DMS79 treated with DMSO at 0.1 percent for 48 hours (cell line): ENCODE measurements around the gene ZCCHC24.

Experiments used
- DNase-seq: peaks from one replicate; lab custom pipeline; 2025; lab: John Stamatoyannopoulos, UW

ZCCHC24 gene

GRCh38 chr10:79397575-79398303, 47.7 kb downstream of the ZCCHC24 start:
- no peak for DNase-seq

DNA sequence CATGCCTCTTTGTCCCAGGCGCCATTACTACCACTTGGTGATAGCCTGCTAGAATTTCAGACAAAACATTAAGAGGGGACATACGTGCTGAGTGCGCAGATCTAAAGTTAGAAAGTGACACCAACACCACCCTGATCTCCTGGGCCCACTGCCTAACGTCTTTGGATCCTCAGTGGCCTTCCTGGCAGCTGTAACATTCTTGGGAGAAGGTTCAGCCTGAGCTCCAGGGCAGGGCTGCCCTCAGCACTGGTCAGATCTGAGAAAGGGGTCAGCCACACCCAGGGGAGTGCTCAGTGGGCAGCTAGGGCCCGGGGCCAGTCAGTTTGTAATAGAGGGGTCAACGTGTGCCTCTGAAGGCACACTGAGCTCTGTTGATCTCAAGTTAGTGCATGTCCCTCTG, 48.4 kb downstream of the ZCCHC24 start:
- no peak for DNase-seq

DNA sequence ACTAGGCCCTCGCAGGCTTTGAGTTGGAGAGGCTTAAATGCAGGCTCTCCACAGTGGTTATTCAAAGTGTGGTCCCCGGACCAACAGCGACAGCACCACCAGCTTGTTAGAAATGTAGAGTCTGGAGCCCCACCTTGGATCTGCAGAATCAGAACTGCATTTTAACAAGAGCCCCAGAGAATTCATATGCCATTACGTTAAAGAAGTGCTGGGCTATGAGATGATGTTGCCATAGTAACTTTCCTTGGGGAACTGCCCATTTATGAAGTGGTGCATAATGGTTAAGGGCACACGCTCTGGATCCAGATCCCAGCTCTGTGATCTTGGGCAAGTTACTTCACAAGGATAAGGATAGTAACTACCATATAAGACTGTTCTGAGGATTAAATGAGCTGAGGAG, 48.9 kb downstream of the ZCCHC24 start:
- peak; percentile 4 for DNase-seq

- DNase-seq: no peak
Observed at GRCh38 chr10:79394664-79395063, 50.8 kb downstream of the ZCCHC24 start.

DNA sequence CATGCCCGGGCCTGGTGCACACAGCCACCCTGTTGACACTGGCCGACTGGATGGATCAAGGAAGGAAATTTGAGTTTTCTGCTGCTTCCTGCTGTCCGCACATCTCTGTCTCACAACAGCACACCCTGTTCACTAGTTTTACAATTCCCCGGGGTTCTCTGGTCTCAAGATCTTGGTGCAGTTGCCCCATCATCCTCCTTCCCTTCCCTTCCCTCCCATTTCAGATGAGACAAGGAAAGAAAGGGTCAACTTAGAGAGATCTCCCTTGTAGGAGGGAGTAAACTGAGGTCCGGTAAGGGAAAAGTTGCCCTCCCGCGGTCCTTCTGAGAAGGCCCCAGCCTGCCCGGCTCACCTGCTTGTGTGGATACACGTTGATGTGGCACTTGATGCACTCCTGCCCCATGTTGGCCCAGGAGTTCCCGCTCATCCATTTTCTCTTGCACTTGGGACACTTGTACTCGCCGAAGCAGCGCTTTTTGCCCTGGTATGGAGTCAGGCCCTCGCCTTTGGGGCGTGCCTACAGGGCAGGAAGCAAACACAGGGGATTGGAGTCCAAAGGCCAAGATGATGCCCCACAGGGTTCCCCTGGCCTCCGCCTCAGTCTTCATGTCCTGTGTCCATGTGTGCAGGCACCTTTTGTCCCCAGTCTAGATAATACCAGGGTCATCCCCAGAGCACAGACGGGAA, 51.4 kb downstream of the ZCCHC24 start:
- no peak for DNase-seq

DNA sequence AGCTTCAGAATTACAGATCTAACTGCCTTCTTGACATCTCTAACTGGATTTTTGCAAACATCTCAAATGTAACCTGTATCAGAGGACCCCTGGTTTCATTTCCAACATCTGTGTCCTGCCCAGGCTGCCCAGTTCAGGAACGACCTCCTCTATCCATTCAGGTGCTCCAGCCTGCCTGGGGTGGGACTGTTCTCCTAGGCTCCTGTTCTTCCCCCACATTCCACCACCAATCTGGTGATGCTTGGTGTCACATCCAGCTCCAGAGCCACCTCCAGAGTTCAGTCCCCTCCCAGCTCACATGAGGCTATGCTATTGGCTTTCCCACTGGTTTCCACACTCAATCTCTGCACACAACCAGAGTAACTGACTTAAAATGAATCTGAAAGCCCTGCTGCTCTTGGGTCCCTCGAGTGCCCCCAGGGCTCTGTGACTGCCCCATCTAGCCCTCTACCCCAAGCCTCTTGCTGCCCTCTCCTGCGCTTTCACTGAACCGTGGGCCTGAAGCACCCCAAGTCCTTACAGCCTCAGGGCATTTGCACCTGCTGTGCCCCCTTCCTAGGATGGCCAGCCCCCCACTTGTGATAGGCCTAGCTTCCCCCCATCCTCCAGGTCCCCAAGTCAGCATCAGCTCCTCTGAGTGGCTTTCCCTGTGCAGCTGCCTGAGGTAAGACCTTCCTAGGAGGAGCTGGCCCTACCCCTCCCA, 52.1 kb downstream of the ZCCHC24 start:
- DNase-seq: no peak

DNA sequence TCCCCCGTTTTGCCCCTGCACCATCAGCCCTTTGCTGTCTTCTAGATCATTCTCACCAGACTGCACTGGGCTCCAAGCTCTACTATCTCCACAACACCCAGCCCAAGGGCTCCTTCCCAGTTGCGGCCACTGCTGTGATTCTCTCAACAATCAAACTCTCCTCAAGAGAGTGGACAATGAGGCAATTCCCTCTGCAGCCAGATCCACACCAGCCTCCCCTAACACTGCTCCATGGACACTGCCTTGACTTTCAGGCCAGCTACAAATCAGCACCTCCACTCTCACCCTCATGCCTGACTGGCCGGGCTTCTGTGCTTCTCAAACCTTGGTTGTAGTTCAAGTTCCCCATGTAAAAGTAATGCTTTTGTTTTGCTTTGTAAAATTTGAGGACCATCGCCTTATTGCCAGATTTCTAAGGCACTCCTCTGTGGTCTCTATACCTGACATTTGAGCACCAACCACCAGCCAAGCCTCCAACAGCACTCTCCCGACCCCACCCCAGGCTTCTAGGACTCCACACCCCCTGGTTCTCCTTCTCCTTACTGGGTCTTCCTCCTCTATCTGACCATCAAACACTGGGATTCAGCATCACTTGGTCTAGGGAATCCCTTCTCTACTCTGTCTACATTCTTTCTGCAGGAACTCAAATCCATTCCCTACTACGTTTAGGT, 52.8 kb downstream of the ZCCHC24 start:
- no peak for DNase-seq

GRCh38 chr10:79392020-79392398, 53.4 kb downstream of the ZCCHC24 start:
- no peak for DNase-seq

- DNase-seq: no peak
Observed at GRCh38 chr10:79391231-79392019, 54.0 kb downstream of the ZCCHC24 start.

DNA sequence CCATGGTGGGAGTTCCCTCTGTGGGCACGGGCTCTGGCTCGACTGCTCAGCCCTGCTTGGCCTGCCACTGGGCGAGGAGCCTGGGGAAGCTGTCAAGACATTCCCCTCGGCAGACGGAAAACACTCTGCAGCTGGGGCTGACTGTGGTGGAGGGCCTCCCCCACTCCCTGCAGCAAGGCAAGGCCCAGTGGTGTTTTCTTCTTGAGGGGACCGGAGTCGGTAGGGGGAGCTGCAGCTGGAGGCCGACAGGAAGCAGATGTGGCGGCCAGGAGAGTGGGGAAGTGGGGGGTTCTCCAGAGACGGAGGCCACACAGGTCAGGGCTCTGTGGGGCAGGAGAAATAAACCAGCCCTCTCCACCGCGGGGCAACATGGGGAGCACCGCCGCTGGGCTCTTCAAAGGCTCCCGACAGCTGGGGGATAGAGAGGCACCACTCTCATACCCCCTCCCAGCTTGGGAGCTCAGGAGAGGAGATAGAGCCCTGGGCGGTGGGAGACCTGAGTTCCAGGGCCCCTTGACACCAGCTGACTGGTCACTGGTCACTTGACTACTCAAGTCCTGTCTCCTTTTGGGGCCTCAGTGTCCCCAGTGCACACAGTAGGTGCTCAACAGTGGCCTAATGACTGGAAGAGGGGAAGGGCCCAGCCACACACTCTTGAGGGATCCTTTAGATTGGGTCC, 54.7 kb downstream of the ZCCHC24 start:
- no peak for DNase-seq

DNA sequence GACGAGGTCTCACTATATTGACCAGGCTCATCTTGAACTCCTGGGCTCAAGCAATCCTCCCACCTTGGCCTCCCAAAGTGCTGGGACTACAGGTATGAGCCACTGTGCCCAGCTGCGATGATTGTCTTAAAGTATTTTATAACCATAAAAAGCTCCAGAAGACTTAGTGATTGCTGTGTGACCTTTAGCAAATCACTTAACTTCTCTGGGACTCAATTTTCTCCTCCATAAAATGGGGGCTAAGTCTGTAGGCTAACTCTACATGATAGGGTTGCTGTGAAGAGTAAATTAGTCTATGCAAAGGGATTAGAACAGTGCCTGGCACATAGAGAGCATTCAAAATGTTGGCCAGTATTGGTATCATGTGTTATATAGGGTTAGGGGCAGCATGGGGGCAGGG, 55.4 kb downstream of the ZCCHC24 start:
- no peak for DNase-seq

GRCh38 chr10:79387974-79388850, 57.2 kb downstream of the ZCCHC24 start:
- no peak for DNase-seq

DNA sequence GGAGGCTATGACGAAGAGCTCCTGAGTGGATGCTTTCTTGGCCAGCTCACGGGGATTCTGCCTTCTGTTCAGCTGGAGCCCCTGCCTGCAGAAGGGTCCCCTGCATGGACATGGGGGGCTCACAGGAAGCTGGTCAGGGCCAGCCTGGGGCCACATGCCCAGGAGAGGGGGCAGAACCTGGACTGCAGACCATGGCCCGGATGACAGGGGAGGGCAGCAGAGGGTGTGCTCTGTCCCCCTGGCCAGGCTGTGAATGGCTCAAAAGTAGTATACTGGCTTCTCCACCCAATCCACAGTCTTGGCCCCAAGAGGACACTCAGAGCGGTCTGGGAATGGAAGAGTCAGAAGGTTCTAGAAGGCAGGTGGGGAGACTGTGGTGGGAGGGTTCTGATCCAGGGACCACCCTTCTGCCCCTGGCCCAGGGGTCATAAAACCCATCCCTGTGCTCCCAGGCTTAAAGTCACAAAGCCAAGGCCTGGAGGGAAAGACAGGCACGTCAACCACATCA, 57.9 kb downstream of the ZCCHC24 start:
- DNase-seq: no peak

DNA sequence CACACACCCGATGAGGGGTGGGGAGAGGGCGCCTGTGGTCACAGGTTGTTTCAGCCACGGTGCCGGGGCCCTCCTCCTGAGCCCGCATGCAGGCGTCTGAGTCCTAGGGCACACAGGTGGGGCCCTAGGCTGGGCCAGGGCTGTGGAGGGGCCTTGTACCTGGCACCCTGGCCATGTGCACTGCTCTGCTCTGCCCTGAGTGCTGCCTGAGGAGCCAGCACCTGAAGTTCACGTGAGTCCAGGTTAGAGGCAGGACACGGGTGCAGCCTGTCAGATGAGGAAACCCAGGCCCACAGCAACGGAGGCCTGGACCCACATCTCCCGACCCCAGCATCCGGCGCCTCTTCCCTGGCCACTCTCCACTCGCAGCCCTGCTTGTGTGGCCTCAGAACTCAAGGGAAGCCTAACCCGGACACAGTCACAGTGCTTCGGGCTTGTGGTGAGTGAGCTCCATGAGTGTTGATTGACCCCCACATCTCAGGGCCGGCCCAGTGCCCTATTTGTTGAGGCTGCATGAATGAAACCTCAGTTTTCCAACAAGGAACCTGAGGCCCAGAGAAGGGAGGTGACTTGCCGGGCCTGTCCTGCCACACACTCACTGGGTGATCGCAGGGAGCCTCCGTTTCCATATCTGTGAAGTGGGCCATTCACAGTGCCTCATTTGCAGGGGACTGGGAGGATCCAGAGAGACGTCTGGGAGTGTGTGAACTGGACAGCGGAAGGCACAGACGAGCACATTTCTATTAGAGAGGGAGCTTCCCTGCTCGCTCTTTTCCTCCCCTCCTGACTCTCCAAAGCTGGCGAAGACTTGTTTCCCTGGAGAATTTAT, 58.6 kb downstream of the ZCCHC24 start:
- no peak for DNase-seq

GRCh38 chr10:79385804-79386531, 59.5 kb downstream of the ZCCHC24 start:
- no peak for DNase-seq

DNA sequence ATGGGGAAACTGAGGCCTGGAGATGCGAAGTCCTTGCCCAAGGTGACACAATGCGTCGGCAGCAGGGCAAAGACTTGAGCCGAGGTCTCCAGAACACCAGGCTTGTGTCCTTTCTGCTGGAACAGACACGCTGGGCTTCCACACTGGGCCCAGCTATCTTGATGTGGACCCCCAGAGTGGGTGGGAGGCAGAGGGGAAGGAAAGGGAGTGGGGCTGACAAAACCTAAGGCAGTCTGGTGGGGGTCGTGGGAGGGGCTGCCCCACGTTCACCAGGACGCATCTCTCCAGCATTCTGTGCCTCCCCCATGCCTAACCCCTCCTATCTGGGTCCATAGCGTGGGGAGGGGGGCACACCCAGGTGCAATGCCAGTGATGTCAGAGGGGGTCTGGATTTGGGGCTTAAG, 60.0 kb downstream of the ZCCHC24 start:
- no peak for DNase-seq

GRCh38 chr10:79384773-79385391, 60.5 kb downstream of the ZCCHC24 start:
- no peak for DNase-seq
